A673 (cell line): ENCODE results near the gene RAB3B.

ENCODE experiments used
- CTCF ChIP-seq: fragments of 300-800, 200-600 bp; sonication (generic); conservative IDR thresholded peaks from 2 replicates; pipeline ENCODE4 v1.5.1; 2017; ENCODE audit warnings: low read depth, mild to moderate bottlenecking, antibody characterized with exemption, low read length, moderate library complexity, mixed read lengths
- EZH2 ChIP-seq: fragments of 200-600 bp; sonication (generic); IDR thresholded peaks from 2 replicates; pipeline ENCODE4 v1.6.1; 2017; ENCODE audit warnings: borderline replicate concordance, low read depth, mild to moderate bottlenecking, mixed read lengths, antibody characterized with exemption, low read length; ENCODE audit not compliant: poor library complexity, severe bottlenecking

GRCh38 chr1:51936531-51936930 is 54.0 kb downstream of the RAB3B start:
- TF ChIP-seq EZH2 (no peak), CTCF (peak; percentile 30; the same call in 1 of the 2 replicates)
